NB4 (cell line): Measurements from ENCODE around the gene LHX1.

Source experiments
- POLR2A ChIP-seq: IDR thresholded peaks from 2 replicates; pipeline ENCODE4 v1.6.1; 2011; ENCODE audit warnings: mild to moderate bottlenecking; ENCODE audit not compliant: insufficient read length; ENCODE audit errors: extremely low read depth
- TF ChIP-seq, protein P1 (sequence below): IDR thresholded peaks from one replicate; pipeline ENCODE4 v1.5.1; 2012; ENCODE audit warnings: low read depth, low read length

- TF ChIP-seq, protein P1, sequence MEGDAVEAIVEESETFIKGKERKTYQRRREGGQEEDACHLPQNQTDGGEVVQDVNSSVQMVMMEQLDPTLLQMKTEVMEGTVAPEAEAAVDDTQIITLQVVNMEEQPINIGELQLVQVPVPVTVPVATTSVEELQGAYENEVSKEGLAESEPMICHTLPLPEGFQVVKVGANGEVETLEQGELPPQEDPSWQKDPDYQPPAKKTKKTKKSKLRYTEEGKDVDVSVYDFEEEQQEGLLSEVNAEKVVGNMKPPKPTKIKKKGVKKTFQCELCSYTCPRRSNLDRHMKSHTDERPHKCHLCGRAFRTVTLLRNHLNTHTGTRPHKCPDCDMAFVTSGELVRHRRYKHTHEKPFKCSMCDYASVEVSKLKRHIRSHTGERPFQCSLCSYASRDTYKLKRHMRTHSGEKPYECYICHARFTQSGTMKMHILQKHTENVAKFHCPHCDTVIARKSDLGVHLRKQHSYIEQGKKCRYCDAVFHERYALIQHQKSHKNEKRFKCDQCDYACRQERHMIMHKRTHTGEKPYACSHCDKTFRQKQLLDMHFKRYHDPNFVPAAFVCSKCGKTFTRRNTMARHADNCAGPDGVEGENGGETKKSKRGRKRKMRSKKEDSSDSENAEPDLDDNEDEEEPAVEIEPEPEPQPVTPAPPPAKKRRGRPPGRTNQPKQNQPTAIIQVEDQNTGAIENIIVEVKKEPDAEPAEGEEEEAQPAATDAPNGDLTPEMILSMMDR, result no peak
- no peak for TF ChIP-seq POLR2A
Observed at GRCh38 chr17:36922175-36922574, 15.1 kb upstream of the LHX1 start.
